Medulla oblongata (tissue), 1 donor: ENCODE results near the gene ITGA1.
"Not testable (repeated sequence)": the region's sequence is repeated elsewhere in the genome, so short reads cannot be mapped to it uniquely, and the experiment has no call there.

ENCODE experiments used
- DNase-seq: peaks from one replicate; pipeline ENCODE4 v3.0.0-alpha.2; 2015; ENCODE audit errors: extremely low spot score

ITGA1 gene

GRCh38 chr5:52865991-52866390, 78.3 kb downstream of the ITGA1 start:
- DNase-seq: not testable (repeated sequence)

GRCh38 chr5:52867809-52868208, 80.1 kb downstream of the ITGA1 start:
- DNase-seq: no peak

DNA sequence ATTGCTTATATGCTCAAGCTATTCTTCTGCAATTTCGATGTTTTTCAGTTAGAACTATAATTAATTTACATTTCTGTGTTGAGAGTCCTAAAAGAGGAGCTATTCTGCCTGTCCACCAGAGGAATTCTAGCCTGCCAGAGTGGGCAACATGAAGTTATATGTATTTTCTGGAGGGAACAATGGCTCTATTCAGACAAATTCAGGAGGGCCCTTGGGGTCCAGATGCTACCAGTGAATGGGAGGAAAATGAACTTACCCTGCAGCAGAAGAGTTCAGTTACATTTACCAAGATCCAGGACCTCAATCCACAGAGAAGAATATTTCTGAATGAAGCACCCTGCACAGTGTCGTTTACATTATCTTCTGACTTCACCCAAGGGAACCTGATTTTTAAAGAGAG, 80.7 kb downstream of the ITGA1 start:
- no peak for DNase-seq

GRCh38 chr5:52869391-52869790, 81.7 kb downstream of the ITGA1 start:
- DNase-seq: no peak

DNA sequence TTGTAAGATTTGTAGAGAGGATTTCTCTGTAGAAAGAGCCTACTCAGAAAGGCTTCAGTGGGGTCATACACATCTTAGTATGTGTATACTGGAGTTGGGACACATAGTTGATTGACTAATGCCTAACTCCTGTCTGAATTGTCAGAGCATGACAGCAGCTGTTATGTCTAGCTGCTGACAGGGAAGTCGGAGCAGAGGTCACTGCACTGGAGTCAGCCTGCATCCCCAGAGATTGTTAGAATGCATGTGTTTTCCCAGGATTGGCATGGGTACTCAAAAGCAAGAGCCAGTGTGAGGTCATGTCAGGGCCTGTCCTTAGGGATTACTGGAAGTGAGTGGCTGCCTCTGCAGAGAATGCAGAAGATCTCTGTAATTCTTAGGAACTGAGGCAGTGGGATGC, 82.7 kb downstream of the ITGA1 start:
- DNase-seq: no peak

DNA sequence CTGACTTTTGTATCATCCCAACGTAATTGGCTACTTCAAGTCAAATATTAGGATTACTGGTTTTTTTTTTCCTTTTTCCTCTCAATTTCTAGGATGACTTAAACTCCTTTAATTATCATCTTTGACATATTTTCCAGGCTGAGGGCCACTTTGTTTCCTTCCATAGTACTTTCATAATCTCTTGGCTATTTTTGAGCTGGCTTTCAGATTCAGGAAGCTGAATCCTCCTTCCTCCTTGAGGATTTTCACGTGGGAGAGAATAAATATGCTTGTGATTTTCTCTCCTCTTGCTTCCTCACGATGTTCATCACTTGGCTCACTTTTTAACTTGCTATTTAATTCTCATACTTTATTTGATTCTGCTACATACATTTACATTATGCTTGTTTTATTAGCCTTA, 88.1 kb downstream of the ITGA1 start:
- no peak for DNase-seq

DNA sequence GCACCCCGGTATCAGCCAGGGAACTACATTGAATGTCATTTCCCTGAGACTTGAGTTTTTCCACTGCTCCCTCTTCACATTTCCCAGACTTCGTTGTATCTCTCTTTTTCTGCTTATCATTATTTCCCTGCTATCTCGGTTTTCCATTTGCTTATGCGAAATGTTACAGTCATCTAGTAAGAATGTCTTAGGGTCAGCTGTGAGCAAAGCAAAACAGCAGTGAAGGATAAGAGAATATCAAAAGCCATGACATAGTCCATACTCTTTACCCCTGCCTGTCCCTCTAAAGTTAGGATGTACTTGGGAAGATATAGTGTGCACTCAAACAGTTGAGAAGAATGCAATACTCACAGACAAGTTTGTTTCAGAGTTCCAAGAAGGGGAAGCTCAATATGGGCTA, 88.7 kb downstream of the ITGA1 start:
- no peak for DNase-seq

DNA sequence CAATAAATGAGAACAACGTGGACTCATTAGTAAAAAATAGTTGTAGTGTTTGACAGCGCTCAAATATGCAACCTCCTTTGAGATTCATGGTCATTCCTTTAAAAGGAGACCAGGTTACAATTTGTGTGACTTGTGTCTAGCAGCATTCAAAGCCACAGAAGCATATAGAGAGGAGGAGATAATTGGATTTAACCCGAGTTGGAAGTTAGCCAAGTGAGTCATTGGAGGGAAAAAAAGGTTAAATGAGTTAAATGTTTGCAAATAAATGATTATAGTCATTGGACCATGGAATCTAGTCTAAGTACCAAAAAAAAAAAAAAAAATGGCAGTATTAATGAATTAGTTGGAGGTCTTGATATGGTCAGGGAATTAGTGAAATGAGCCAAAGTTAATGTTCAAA, 90.9 kb downstream of the ITGA1 start:
- no peak for DNase-seq

DNA sequence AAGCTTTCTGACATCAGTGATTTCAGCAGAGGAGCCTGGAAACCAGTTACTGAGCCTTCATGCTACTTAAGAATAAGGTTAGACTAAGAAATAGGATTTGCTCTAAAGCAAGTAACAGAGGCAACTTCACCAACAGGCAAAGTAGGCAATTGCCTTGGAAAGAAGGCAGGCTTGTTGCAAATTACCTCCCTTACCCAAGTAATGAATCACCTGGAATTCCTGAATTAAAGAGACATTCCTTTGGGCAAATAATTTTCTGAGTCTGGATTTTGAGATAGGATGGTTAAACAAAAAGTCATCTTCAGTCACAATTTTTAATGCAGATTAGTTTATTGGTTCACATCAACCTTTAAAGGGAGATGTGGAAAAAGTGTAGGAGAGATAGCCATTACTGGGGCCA, 92.8 kb downstream of the ITGA1 start:
- no peak for DNase-seq

DNA sequence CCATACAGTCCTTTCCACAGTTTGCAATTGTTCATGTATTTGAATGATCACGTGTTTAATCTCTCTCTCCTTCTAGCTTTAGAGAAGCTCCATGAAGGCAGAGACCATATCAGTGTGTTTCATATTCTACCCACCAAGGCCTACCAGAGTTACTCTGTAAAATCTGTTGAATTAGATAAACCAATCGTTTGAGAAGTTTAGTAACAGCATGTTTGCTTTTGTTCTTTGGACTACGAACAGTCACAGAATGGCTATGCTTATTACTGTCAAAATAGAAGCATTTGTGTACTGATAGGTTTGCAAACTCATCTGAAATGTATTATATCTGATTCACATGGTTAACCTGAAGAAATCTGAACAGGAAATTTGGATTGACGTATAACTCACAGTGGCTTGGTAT, 93.8 kb downstream of the ITGA1 start:
- DNase-seq: no peak

GRCh38 chr5:52883110-52883509, 95.4 kb downstream of the ITGA1 start:
- DNase-seq: no peak

- no peak for DNase-seq
These were observed 96.7 kb downstream of the ITGA1 start for GRCh38 chr5:52884453-52884852.

- no peak for DNase-seq
These were observed 97.9 kb downstream of the ITGA1 start for GRCh38 chr5:52885614-52886013.

DNA sequence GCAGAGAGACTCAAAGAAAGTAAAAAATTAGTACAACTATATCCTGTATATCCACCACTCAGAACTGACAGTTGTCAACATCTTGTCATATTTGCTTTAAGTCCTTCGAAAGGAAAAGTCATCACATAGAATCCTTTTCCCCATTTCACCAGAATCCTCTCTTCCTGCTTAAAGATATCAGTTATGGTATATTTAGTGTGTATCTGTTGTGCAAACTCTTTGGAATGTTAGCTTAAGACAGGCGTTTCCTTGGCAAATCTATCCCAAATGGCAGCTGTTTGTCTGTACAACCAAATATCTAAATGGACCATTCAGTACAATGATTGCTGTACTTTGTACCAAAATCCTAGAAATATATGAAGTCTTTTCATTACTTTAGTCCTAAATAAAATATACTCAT, 98.5 kb downstream of the ITGA1 start:
- no peak for DNase-seq

DNA sequence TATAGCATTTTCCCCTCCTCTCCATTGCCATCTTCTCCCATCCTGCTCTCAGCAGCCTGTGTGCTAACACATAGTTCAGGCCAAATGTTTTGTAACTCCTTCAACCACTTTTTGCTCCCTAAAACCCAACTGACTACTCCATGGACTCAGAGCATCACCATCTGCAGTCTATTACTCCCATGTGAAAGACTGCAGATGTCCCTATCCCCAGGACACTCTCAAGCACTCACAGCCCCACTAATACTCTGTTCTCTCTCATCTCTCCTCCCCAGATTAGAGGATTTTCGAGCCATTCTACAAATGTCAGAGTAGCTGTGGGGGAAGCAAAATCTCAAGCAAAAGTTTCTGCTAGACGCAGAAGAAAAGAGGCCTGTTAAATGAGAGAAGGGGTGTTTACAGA, 99.3 kb downstream of the ITGA1 start:
- no peak for DNase-seq

- DNase-seq: no peak
These were observed 100.6 kb downstream of the ITGA1 start for GRCh38 chr5:52888363-52888762.

DNA sequence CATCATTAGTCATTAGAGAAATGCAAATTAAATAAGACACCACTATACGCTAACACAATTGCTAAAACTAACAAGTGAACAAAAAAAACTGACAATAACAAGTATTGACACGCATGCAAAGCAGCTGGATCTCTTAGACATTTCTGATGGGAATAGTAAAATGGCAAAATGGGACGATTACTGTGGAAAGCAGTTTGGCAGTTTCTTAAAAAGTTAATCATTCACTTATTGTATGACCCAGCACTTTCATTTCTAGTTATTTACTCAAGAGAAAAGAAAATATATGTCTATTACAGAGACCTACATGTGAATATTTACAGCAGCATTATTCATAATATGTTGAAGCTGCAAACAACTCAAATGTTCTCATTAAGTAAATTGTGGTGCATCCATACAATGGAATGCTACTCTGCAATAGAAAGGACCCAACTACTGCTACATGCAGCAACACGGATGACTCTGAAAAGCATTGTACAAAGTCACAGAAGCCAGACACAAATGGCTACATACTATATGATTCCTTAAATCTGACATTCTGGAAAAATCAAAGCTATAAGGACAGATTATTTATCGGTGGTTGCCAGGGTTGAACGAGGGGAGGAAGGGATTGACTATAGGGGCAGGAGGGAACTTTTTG, 104.6 kb downstream of the ITGA1 start:
- no peak for DNase-seq

GRCh38 chr5:52893105-52893504, 105.4 kb downstream of the ITGA1 start:
- DNase-seq: peak; percentile 24

GRCh38 chr5:52893863-52894262, 106.1 kb downstream of the ITGA1 start:
- peak; percentile 38 for DNase-seq

GRCh38 chr5:52894451-52894850, 106.7 kb downstream of the ITGA1 start:
- DNase-seq: no peak

GRCh38 chr5:52895075-52895474, 107.4 kb downstream of the ITGA1 start:
- DNase-seq: peak; percentile 15

DNA sequence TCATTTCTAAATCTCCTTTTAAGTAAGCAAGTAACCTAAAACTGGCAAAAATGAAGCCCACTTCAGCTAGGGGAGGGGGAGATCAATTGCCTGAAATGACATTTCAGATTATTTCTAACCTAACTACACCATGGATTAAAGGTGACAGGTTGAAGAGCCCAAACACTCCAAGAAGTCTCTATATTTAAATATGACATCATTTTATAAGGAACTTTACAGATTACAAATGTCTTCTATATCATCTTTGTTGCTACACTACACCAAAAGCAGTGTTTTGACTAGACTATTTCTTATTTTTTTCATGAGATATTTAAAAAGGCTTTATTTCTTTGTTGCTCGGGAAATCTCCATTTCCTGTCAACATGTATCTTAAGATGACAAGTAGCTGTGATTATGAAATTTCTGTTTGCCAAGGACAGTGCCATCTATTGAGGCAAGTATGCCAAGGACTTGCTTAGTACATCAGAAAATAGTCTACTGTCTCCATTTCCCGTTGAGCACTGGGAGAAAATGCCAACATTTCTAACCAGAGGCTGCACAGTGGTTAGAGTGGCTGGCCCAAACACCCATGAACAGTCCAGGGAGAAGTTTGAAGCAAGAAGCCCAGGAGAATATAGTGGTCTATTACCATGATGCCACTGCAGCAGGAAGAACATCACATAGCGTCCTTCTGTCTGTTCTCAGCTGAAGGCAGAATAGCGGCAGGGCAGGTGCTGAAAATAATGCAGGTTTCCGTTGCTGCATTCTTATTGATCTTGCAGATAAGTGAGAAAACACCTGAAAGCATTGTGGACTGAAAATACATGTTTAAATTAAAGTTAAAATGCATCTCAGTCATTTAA, 108.1 kb downstream of the ITGA1 start:
- DNase-seq: no peak

DNA sequence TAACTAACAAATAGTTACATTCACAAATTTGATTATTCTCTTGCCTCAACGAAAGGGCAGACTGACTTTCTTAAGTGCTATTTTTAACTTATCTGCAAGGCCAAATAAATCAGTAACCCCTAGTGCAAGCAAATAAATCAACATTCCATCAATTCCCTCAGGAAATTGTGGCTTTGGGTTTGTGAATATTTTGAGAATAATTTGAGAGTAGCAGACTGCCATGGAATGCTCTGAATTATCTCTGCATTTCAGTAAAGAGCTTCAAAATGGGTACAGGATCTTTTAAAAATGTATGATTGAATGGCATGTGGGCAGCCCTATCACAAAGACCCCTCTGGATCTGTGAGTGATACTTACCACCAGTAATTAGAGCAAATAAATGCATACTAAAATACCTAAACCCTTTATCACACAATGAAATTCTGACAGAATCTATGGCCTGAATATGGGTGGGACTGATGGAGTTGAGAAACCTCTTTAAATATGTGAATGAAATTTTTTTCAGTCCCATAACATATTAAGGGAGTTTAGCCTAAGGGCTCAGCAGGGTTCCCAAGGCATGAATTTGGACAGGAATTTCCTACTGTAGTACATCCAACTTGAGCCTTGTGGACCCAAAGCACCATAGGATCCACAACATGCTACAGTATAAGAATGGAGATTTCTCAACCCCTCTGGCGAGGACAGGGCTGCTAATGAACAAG, 109.0 kb downstream of the ITGA1 start:
- no peak for DNase-seq
